ENCODE results near the gene RPTOR. TPM values are rescaled to one million over a fixed set of nuclear protein-coding genes. Genes with fewer than 3 reads are reported as not detected.

The RPTOR gene
- total RNA-seq, 1 donor from 2014 or later: 32.0 TPM

- Histone ChIP-seq H3K27me3 (ENCODE audit: insufficient read depth, low read length) (no peaks in the 10 kb centered on the region), H3K79me2 (ENCODE audit: insufficient read depth, low read length) (peaks cover 89% of the 10 kb centered on the region), H3K9ac (ENCODE audit: low read length) (no peak overlapping the region), H2AFZ (ENCODE audit: low read depth, low read length) (no peak overlapping the region), H3K4me1 (ENCODE audit: insufficient read depth, low read length) (no peaks in the 10 kb centered on the region), H4K20me1 (ENCODE audit: insufficient read depth, low read length) (peaks cover 86% of the 10 kb centered on the region), H3K36me3 (ENCODE audit: insufficient read depth, low read length) (no peaks in the 10 kb centered on the region), H3K4me2 (ENCODE audit: low read length) (no peak overlapping the region), H3K4me3 (ENCODE audit: insufficient read depth, low read depth, low read length) (no peak overlapping the region), H3K27ac (ENCODE audit: low read depth, low read length) (no peak overlapping the region), H3K9me3 (ENCODE audit: insufficient read depth, low read depth, low read length) (no peaks in the 10 kb centered on the region)
- TF ChIP-seq EZH2 (IDR thresholded peaks at IDR 0.05; ENCODE audit: insufficient read depth, low read length) (no peak), CTCF (IDR thresholded peaks at IDR 0.05; ENCODE audit: insufficient read depth, low read depth, low read length) (no peak)
- no peak for DNase-seq (ENCODE audit: low read depth)
- no peak for FAIRE-seq
- no peak overlapping the region for H3K27ac Mint-ChIP-seq (ENCODE audit: unreplicated experiment)
- no peaks in the 10 kb centered on the region for H3K27me3 Mint-ChIP-seq (ENCODE audit: low read depth, unreplicated experiment)
- H3K36me3 Mint-ChIP-seq (ENCODE audit: low read depth, unreplicated experiment): peaks cover 14% of the 10 kb centered on the region
- no peaks in the 10 kb centered on the region for H3K9me3 Mint-ChIP-seq (ENCODE audit: unreplicated experiment)
- no peak overlapping the region for H3K4me3 Mint-ChIP-seq (ENCODE audit: unreplicated experiment)
- no peaks in the 10 kb centered on the region for H3K4me1 Mint-ChIP-seq (ENCODE audit: low read depth, unreplicated experiment)
These were observed 63.7 kb downstream of the RPTOR start for GRCh38 chr17:80608326-80608725.

GRCh38 chr17:80609757-80610156 lies 65.1 kb downstream of the RPTOR start:
- Mint-ChIP-seq H3K4me1 (ENCODE audit: low read depth, unreplicated experiment) (no peaks in the 10 kb centered on the region), H3K27me3 (ENCODE audit: low read depth, unreplicated experiment) (no peaks in the 10 kb centered on the region), H3K9me3 (ENCODE audit: unreplicated experiment) (no peaks in the 10 kb centered on the region), H3K36me3 (ENCODE audit: low read depth, unreplicated experiment) (peaks cover 10% of the 10 kb centered on the region), H3K4me3 (ENCODE audit: unreplicated experiment) (no peak overlapping the region), H3K27ac (ENCODE audit: unreplicated experiment) (no peak overlapping the region)
- FAIRE-seq: no peak
- Histone ChIP-seq H3K4me2 (ENCODE audit: low read length) (no peak overlapping the region), H4K20me1 (ENCODE audit: insufficient read depth, low read length) (peaks cover 84% of the 10 kb centered on the region), H3K79me2 (ENCODE audit: insufficient read depth, low read length) (peaks cover 91% of the 10 kb centered on the region), H3K4me3 (ENCODE audit: insufficient read depth, low read depth, low read length) (no peak overlapping the region), H3K9me3 (ENCODE audit: insufficient read depth, low read depth, low read length) (no peaks in the 10 kb centered on the region), H3K36me3 (ENCODE audit: insufficient read depth, low read length) (no peaks in the 10 kb centered on the region), H3K9ac (ENCODE audit: low read length) (no peak overlapping the region), H3K4me1 (ENCODE audit: insufficient read depth, low read length) (no peaks in the 10 kb centered on the region), H3K27ac (ENCODE audit: low read depth, low read length) (no peak overlapping the region), H3K27me3 (ENCODE audit: insufficient read depth, low read length) (no peaks in the 10 kb centered on the region), H2AFZ (ENCODE audit: low read depth, low read length) (no peak overlapping the region)
- TF ChIP-seq CTCF (IDR thresholded peaks at IDR 0.05; ENCODE audit: insufficient read depth, low read depth, low read length) (no peak), EZH2 (IDR thresholded peaks at IDR 0.05; ENCODE audit: insufficient read depth, low read length) (no peak)
- no peak for DNase-seq (ENCODE audit: low read depth)

DNA sequence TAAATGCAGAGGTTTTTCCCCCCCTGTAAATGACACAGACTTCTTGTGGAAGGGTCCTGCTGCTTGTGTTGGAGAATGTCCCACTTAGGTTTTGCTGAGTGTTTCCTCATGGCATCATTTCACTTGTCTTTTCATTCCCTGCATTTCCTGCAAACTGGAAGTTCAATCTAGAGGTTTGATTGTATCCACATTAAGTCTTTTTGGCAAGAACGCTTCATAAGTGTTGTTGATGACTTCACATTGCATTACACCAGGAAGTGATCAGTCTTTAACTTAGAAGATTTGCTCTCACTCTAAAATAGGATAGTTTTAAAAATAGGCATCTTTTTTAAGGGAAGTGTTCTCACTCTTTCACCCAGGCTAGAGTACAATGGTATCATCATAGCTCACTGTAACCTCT lies 67.2 kb downstream of the RPTOR start:
- Mint-ChIP-seq H3K4me3 (ENCODE audit: unreplicated experiment) (no peak overlapping the region), H3K27ac (ENCODE audit: unreplicated experiment) (no peak overlapping the region), H3K27me3 (ENCODE audit: low read depth, unreplicated experiment) (no peaks in the 10 kb centered on the region), H3K4me1 (ENCODE audit: low read depth, unreplicated experiment) (no peaks in the 10 kb centered on the region), H3K36me3 (ENCODE audit: low read depth, unreplicated experiment) (peaks cover 10% of the 10 kb centered on the region), H3K9me3 (ENCODE audit: unreplicated experiment) (no peaks in the 10 kb centered on the region)
- Histone ChIP-seq H3K27me3 (ENCODE audit: insufficient read depth, low read length) (no peaks in the 10 kb centered on the region), H4K20me1 (ENCODE audit: insufficient read depth, low read length) (peaks cover 80% of the 10 kb centered on the region), H2AFZ (ENCODE audit: low read depth, low read length) (no peak overlapping the region), H3K4me3 (ENCODE audit: insufficient read depth, low read depth, low read length) (no peak overlapping the region), H3K36me3 (ENCODE audit: insufficient read depth, low read length) (no peaks in the 10 kb centered on the region), H3K9me3 (ENCODE audit: insufficient read depth, low read depth, low read length) (no peaks in the 10 kb centered on the region), H3K9ac (ENCODE audit: low read length) (no peak overlapping the region), H3K79me2 (ENCODE audit: insufficient read depth, low read length) (peaks cover 91% of the 10 kb centered on the region), H3K27ac (ENCODE audit: low read depth, low read length) (no peak overlapping the region), H3K4me1 (ENCODE audit: insufficient read depth, low read length) (no peaks in the 10 kb centered on the region), H3K4me2 (ENCODE audit: low read length) (no peak overlapping the region)
- TF ChIP-seq CTCF (IDR thresholded peaks at IDR 0.05; ENCODE audit: insufficient read depth, low read depth, low read length) (no peak), EZH2 (IDR thresholded peaks at IDR 0.05; ENCODE audit: insufficient read depth, low read length) (no peak)
- no peak for DNase-seq (ENCODE audit: low read depth)
- no peak for FAIRE-seq
